Measurements from ENCODE around the gene KIAA0753.

KIAA0753 gene

DNA sequence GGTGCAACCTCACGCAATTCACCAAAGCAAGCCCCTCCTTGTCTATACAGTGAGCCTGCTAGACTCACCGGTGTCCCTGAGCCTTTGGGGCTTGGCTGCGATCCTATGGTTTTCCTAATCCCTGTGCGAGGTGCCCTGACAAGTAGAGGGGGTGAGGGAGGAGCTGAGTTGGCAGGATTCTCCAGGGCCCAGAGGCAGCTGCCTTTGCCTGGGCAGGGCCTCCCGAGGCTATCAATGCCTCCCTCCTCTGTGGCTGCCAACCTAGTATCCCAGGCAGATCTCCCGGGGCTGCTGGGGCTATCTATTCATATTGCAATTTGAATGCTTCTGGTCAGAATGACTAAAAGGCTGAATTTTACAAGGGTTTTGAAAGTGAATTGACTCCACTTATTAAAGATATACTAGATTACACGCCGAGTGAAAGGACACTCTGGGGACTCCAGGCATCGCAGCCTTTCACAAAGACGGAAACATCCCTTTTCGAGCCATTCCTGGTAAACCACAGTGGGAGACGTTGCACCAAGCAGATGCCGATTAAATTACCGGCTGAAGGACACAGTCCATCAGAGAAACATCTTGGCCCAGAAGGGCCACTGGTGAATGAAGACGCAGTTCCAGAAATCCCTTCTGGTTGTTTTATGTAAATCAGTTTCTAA lies 72.9 kb downstream of the KIAA0753 start:
- no peak for TF ChIP-seq CTCF (IDR thresholded peaks at IDR 0.05; ENCODE audit: poor library complexity, severe bottlenecking)
- Histone ChIP-seq H3K36me3 (ENCODE audit: low read depth) (no peaks in the 10 kb centered on the region), H3K4me1 (ENCODE audit: insufficient read depth, poor library complexity, severe bottlenecking) (peaks cover 16% of the 10 kb centered on the region), H3K27me3 (ENCODE audit: insufficient read depth, poor library complexity, severe bottlenecking) (no peaks in the 10 kb centered on the region), H3K4me3 (ENCODE audit: severe bottlenecking) (no peak overlapping the region), H3K9me3 (ENCODE audit: severe bottlenecking) (no peaks in the 10 kb centered on the region), H3K27ac (ENCODE audit: poor library complexity, severe bottlenecking) (peak overlapping the region; percentile 39)
- ATAC-seq (ENCODE audit: low read depth) (peak; percentile 96), DNase-seq (ENCODE audit: low spot score) (peak; percentile 84)

- TF ChIP-seq CTCF (IDR thresholded peaks at IDR 0.05; ENCODE audit: poor library complexity, severe bottlenecking) = no peak
- Histone ChIP-seq H3K9me3 (ENCODE audit: severe bottlenecking) (no peaks in the 10 kb centered on the region), H3K36me3 (ENCODE audit: low read depth) (no peaks in the 10 kb centered on the region), H3K4me3 (ENCODE audit: severe bottlenecking) (no peak overlapping the region), H3K4me1 (ENCODE audit: insufficient read depth, poor library complexity, severe bottlenecking) (no peaks in the 10 kb centered on the region), H3K27me3 (ENCODE audit: insufficient read depth, poor library complexity, severe bottlenecking) (no peaks in the 10 kb centered on the region), H3K27ac (ENCODE audit: poor library complexity, severe bottlenecking) (no peak overlapping the region)
- ATAC-seq (ENCODE audit: low read depth) = no peak
- DNase-seq (ENCODE audit: low spot score) = no peak
These were observed 79.1 kb downstream of the KIAA0753 start for GRCh38 chr17:6561446-6561845.

- H3K27me3 ChIP-seq (ENCODE audit: insufficient read depth, poor library complexity, severe bottlenecking) = no peaks in the 10 kb centered on the region
- no peak overlapping the region for H3K27ac ChIP-seq (ENCODE audit: poor library complexity, severe bottlenecking)
- TF ChIP-seq CTCF (IDR thresholded peaks at IDR 0.05; ENCODE audit: poor library complexity, severe bottlenecking) = no peak
- no peaks in the 10 kb centered on the region for H3K4me1 ChIP-seq (ENCODE audit: insufficient read depth, poor library complexity, severe bottlenecking)
- ATAC-seq (ENCODE audit: low read depth) = no peak
- no peak overlapping the region for H3K4me3 ChIP-seq (ENCODE audit: severe bottlenecking)
- no peak for DNase-seq (ENCODE audit: low spot score)
- no peaks in the 10 kb centered on the region for H3K9me3 ChIP-seq (ENCODE audit: severe bottlenecking)
- H3K36me3 ChIP-seq (ENCODE audit: low read depth) = no peaks in the 10 kb centered on the region
These were observed 80.0 kb downstream of the KIAA0753 start for GRCh38 chr17:6560496-6560895.

GRCh38 chr17:6559753-6560215 lies 80.7 kb downstream of the KIAA0753 start:
- ATAC-seq (ENCODE audit: low read depth) = no peak
- Histone ChIP-seq H3K27ac (ENCODE audit: poor library complexity, severe bottlenecking) (no peak overlapping the region), H3K27me3 (ENCODE audit: insufficient read depth, poor library complexity, severe bottlenecking) (no peaks in the 10 kb centered on the region), H3K4me3 (ENCODE audit: severe bottlenecking) (no peak overlapping the region), H3K4me1 (ENCODE audit: insufficient read depth, poor library complexity, severe bottlenecking) (peaks cover 4% of the 10 kb centered on the region), H3K36me3 (ENCODE audit: low read depth) (no peaks in the 10 kb centered on the region), H3K9me3 (ENCODE audit: severe bottlenecking) (no peaks in the 10 kb centered on the region)
- peak; percentile 26 for DNase-seq (ENCODE audit: low spot score)
- TF ChIP-seq CTCF (IDR thresholded peaks at IDR 0.05; ENCODE audit: poor library complexity, severe bottlenecking) = no peak
